ENCODE results near the gene DTD1. TPM values are rescaled to one million over a fixed set of nuclear protein-coding genes. Genes with fewer than 3 reads are reported as not detected.
A peak's percentile ranks its signal among the peaks of the same experiment; 100 is the strongest.

The DTD1 gene
- total and polyA plus RNA-seq, 2 of the 13 experiments (the other 11 are each of a cell fraction or from before 2014, with no cell fraction given): 41.2 to 79.3 TPM

DNA sequence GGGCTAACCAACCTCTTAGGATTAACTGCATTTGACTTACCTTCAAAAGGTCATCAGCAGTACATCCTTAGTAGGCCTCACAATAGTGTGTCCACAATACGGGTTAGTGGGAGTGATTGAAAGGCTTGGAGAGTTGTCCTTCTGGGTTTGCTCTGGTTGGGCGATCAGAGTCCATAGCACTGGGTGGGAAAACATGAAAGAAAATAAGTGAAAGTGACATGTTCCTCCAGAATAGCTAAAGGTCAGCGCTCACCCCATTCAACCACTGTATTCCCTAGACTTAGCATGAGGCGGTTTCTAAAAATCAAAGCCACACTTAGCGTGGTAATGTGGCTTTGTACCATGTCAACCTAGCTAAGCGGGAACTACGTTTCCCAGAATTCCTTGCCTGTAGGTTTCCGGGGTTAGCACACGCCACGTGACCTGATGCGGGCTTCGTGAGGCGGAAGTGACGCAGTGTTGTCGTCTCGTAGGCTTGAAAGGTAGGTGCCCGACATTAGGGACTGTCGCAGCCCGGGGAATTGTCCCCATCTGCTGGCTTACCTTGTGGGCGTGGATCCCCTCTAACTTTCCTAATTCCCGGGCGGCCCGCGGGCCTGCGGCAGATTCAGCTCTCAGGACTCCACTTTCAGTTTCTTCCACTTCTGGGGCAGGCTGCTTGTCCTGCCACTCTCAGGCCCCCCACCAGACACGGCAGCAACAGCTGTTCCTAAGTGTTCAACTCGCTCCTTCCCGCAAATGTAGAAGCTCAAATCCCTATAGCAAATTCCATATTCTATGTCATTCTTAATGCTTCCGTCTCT lies 206.0 kb downstream of the DTD1 start (continued):
- TF ChIP-seq, protein P1, sequence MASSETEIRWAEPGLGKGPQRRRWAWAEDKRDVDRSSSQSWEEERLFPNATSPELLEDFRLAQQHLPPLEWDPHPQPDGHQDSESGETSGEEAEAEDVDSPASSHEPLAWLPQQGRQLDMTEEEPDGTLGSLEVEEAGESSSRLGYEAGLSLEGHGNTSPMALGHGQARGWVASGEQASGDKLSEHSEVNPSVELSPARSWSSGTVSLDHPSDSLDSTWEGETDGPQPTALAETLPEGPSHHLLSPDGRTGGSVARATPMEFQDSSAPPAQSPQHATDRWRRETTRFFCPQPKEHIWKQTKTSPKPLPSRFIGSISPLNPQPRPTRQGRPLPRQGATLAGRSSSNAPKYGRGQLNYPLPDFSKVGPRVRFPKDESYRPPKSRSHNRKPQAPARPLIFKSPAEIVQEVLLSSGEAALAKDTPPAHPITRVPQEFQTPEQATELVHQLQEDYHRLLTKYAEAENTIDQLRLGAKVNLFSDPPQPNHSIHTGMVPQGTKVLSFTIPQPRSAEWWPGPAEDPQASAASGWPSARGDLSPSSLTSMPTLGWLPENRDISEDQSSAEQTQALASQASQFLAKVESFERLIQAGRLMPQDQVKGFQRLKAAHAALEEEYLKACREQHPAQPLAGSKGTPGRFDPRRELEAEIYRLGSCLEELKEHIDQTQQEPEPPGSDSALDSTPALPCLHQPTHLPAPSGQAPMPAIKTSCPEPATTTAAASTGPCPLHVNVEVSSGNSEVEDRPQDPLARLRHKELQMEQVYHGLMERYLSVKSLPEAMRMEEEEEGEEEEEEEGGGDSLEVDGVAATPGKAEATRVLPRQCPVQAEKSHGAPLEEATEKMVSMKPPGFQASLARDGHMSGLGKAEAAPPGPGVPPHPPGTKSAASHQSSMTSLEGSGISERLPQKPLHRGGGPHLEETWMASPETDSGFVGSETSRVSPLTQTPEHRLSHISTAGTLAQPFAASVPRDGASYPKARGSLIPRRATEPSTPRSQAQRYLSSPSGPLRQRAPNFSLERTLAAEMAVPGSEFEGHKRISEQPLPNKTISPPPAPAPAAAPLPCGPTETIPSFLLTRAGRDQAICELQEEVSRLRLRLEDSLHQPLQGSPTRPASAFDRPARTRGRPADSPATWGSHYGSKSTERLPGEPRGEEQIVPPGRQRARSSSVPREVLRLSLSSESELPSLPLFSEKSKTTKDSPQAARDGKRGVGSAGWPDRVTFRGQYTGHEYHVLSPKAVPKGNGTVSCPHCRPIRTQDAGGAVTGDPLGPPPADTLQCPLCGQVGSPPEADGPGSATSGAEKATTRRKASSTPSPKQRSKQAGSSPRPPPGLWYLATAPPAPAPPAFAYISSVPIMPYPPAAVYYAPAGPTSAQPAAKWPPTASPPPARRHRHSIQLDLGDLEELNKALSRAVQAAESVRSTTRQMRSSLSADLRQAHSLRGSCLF (CRISPR knock-in tag; IDR thresholded peaks at IDR 0.05; ENCODE audit: borderline replicate concordance): peak; percentile 73; the same call in 1 of the 2 replicates
- TF ChIP-seq KLF12 (CRISPR knock-in tag; IDR thresholded peaks at IDR 0.05; ENCODE audit: borderline replicate concordance) (peak; percentile 89; the same call in 1 of the 2 replicates), NFRKB (IDR thresholded peaks at IDR 0.05) (no peak), ZNF598 (CRISPR knock-in tag; IDR thresholded peaks at IDR 0.05; ENCODE audit: borderline replicate concordance) (peak; percentile 89), ZFP1 (CRISPR knock-in tag; IDR thresholded peaks at IDR 0.05) (0 out of 2 replicates have a peak, but pooled peaks have one; percentile 16), CAMTA2 (CRISPR knock-in tag; IDR thresholded peaks at IDR 0.05; ENCODE audit: borderline replicate concordance) (peak; percentile 92; the same call in 1 of the 2 replicates), KLF6 (CRISPR knock-in tag; IDR thresholded peaks at IDR 0.05) (0 out of 2 replicates have a peak, but pooled peaks have one; percentile 42), MBNL3 (CRISPR knock-in tag; conservative IDR thresholded peaks at IDR 0.05) (no peak), TMF1 (CRISPR knock-in tag; IDR thresholded peaks at IDR 0.05; ENCODE audit: low read depth) (no peak), ZSCAN21 (CRISPR knock-in tag; IDR thresholded peaks at IDR 0.05; ENCODE audit: borderline replicate concordance) (0 out of 2 replicates have a peak, but pooled peaks have one; percentile 51), ZKSCAN5 (CRISPR knock-in tag; IDR thresholded peaks at IDR 0.05) (0 out of 2 replicates have a peak, but pooled peaks have one; percentile 22), MIXL1 (CRISPR knock-in tag; IDR thresholded peaks at IDR 0.05) (peak; percentile 61), ZFX (CRISPR knock-in tag; IDR thresholded peaks at IDR 0.05; ENCODE audit: low read depth) (peak; percentile 88; the same call in 1 of the 2 replicates)
